GM21619 (cell line): ENCODE measurements around the gene CCSER2.

Experiments
- ATAC-seq: cut with Tn5 transposase; IDR thresholded peaks from one replicate; pipeline ENCODE4 v1.9.1; 2021; ENCODE audit not compliant: unreplicated experiment

The CCSER2 gene

GRCh38 chr10:84542522-84543490 is 214.4 kb downstream of the CCSER2 start:
- no peak for ATAC-seq

- ATAC-seq: no peak
Measured at GRCh38 chr10:84543948-84544347, 215.6 kb downstream of the CCSER2 start.

- ATAC-seq: no peak
Measured at GRCh38 chr10:84545651-84546050, 217.3 kb downstream of the CCSER2 start.

GRCh38 chr10:84546609-84547008 is 218.2 kb downstream of the CCSER2 start:
- ATAC-seq: no peak

GRCh38 chr10:84547616-84548015 is 219.2 kb downstream of the CCSER2 start:
- ATAC-seq: no peak

- no peak for ATAC-seq
Measured at GRCh38 chr10:84548869-84549268, 220.5 kb downstream of the CCSER2 start.

- no peak for ATAC-seq
Measured at GRCh38 chr10:84549368-84550165, 221.2 kb downstream of the CCSER2 start.

- no peak for ATAC-seq
Measured at GRCh38 chr10:84550756-84551436, 222.5 kb downstream of the CCSER2 start.

GRCh38 chr10:84551437-84552120 is 223.2 kb downstream of the CCSER2 start:
- peak; percentile 63 for ATAC-seq

GRCh38 chr10:84552478-84552877 is 224.1 kb downstream of the CCSER2 start:
- ATAC-seq: no peak

GRCh38 chr10:84562592-84562991 is 234.2 kb downstream of the CCSER2 start:
- ATAC-seq: no peak

GRCh38 chr10:84563355-84563754 is 235.0 kb downstream of the CCSER2 start:
- ATAC-seq: peak; percentile 84

- peak; percentile 50 for ATAC-seq
Measured at GRCh38 chr10:84563868-84564267, 235.5 kb downstream of the CCSER2 start.

GRCh38 chr10:84565881-84566582 is 237.6 kb downstream of the CCSER2 start:
- no peak for ATAC-seq

GRCh38 chr10:84567133-84567532 is 238.7 kb downstream of the CCSER2 start:
- no peak for ATAC-seq
